CD14-positive monocyte (primary cell): ENCODE data around the gene CES3. TPM values are rescaled to one million over a fixed set of nuclear protein-coding genes. Genes with fewer than 3 reads are reported as not detected.

Source experiments
- DNase-seq, 3 donors: peaks; one replicate each; pipeline ENCODE4 v3.0.0-alpha.2; 2011 to 2022
- H2AFZ ChIP-seq: 2 replicates; pipeline ENCODE4 v1.6.0; 2012; ENCODE audit warnings: mild to moderate bottlenecking, low read depth, low read length, inconsistent platforms; ENCODE audit not compliant: insufficient read depth, poor library complexity, severe bottlenecking
- H3K27ac ChIP-seq, 2 donors: 1 replicate in 1 of 2; 2 replicates in 1 of 2; pipeline ENCODE4 v1.5.1; 2012 to 2013; ENCODE audit warnings: low read length in 2 of 2, control low read depth in 1 of 2, inconsistent platforms in 1 of 2, low read depth in 1 of 2, mild to moderate bottlenecking in 1 of 2
- H3K27me3 ChIP-seq, 2 donors: one replicate each; pipeline versions ENCODE4 v1.6.0 to v1.6.1; 2011 to 2013; ENCODE audit warnings: low read length in 2 of 2; ENCODE audit not compliant: control insufficient read depth in 2 of 2, insufficient read depth in 2 of 2
- H3K36me3 ChIP-seq, 2 donors: replicated peaks in 1 of 2; 1 replicate in 1 of 2; 2 replicates in 1 of 2; pipeline versions ENCODE4 v1.5.1 to v1.6.1; 2012 to 2013; ENCODE audit warnings: low read length in 2 of 2, control low read depth in 1 of 2, inconsistent platforms in 1 of 2, mild to moderate bottlenecking in 1 of 2; ENCODE audit not compliant: insufficient read depth in 2 of 2, control insufficient read depth in 1 of 2
- H3K4me1 ChIP-seq, 2 donors: 1 replicate in 1 of 2; 2 replicates in 1 of 2; pipeline versions ENCODE4 v1.5.1 to v1.6.1; 2012 to 2013; ENCODE audit warnings: low read length in 2 of 2, control low read depth in 1 of 2, inconsistent platforms in 1 of 2, mild to moderate bottlenecking in 1 of 2, moderate library complexity in 1 of 2; ENCODE audit not compliant: insufficient read depth in 2 of 2, control insufficient read depth in 1 of 2
- H3K4me2 ChIP-seq: replicated peaks from 2 replicates; pipeline ENCODE3; 2012; ENCODE audit warnings: low read length, moderate library complexity, mild to moderate bottlenecking; ENCODE audit not compliant: poor library complexity, severe bottlenecking; ENCODE audit errors: extremely low read depth
- H3K4me3 ChIP-seq, 3 experiments: fragments of 200-600 bp in 1 of 3; sonication (generic) in 1 of 3; replicated peaks in 1 of 3; 1 replicate in 2 of 3; 2 replicates in 1 of 3; pipeline ENCODE4 v1.5.1; 2011 to 2013; ENCODE audit warnings: low read length in 3 of 3, mild to moderate bottlenecking in 3 of 3, control low read depth in 2 of 3, low read depth in 2 of 3, inconsistent platforms in 1 of 3, moderate library complexity in 1 of 3
- H3K79me2 ChIP-seq: 2 replicates; pipeline ENCODE4 v1.6.0; 2012; ENCODE audit warnings: mild to moderate bottlenecking, control low read depth, inconsistent platforms, low read length, moderate library complexity; ENCODE audit not compliant: insufficient read depth
- H3K9ac ChIP-seq: 2 replicates; pipeline ENCODE4 v1.6.0; 2017; ENCODE audit warnings: low read length, mild to moderate bottlenecking; ENCODE audit not compliant: insufficient read depth, poor library complexity, severe bottlenecking
- H3K9me3 ChIP-seq, 2 donors: replicated peaks in 1 of 2; 1 replicate in 1 of 2; 2 replicates in 1 of 2; pipeline versions ENCODE4 v1.5.1 to v1.6.1; 2012 to 2013; ENCODE audit warnings: low read length in 2 of 2, control low read depth in 1 of 2; ENCODE audit not compliant: control insufficient read depth in 1 of 2, insufficient read depth in 1 of 2
- H4K20me1 ChIP-seq: 2 replicates; pipeline ENCODE4 v1.6.0; 2012; ENCODE audit warnings: mild to moderate bottlenecking, low read length, control low read depth, moderate library complexity; ENCODE audit not compliant: insufficient read depth
- H3K27ac Mint-ChIP-seq, 7 donors: one replicate each; pipeline ENCODE4 v1.8.0; 2020; ENCODE audit warnings: mild to moderate bottlenecking in 7 of 7, mixed read lengths in 7 of 7, moderate library complexity in 6 of 7, inconsistent platforms in 2 of 7
- H3K27me3 Mint-ChIP-seq, 3 donors: one replicate each; pipeline ENCODE4 v1.8.0; 2021 to 2022; ENCODE audit warnings: low read depth in 3 of 3, mild to moderate bottlenecking in 3 of 3, mixed read lengths in 3 of 3, moderate library complexity in 3 of 3, inconsistent platforms in 1 of 3
- H3K36me3 Mint-ChIP-seq, 2 donors: one replicate each; pipeline ENCODE4 v1.8.0; 2020; ENCODE audit warnings: mixed read lengths in 2 of 2, inconsistent platforms in 1 of 2, mild to moderate bottlenecking in 1 of 2
- H3K4me1 Mint-ChIP-seq: one replicate; pipeline ENCODE4 v1.8.0; 2020; ENCODE audit warnings: mild to moderate bottlenecking, mixed read lengths
- H3K4me3 Mint-ChIP-seq, 2 donors: one replicate each; pipeline ENCODE4 v1.8.0; 2020; ENCODE audit warnings: mild to moderate bottlenecking in 2 of 2, mixed read lengths in 2 of 2, moderate library complexity in 1 of 2
- H3K9me3 Mint-ChIP-seq, 7 donors: one replicate each; pipeline ENCODE4 v1.8.0; 2020 to 2022; ENCODE audit warnings: mixed read lengths in 7 of 7, mild to moderate bottlenecking in 6 of 7, moderate library complexity in 6 of 7, inconsistent platforms in 2 of 7
- CTCF ChIP-seq: fragments of 200-600 bp; IDR thresholded peaks from one replicate; pipeline ENCODE4 v1.8.0; 2022; ENCODE audit warnings: antibody characterized with exemption, mild to moderate bottlenecking
- WGBS: methylation state at CpG from one replicate; pipeline ENCODE4 v1.1.5; 2013; ENCODE audit warnings: missing lambda C conversion rate; ENCODE audit not compliant: insufficient coverage; 5-methylcytosine and 5-hydroxymethylcytosine counted together
- intact Hi-C, 2 donors: fragments of 100-400 bp; cut with micrococcal nuclease; formaldehyde crosslinking; loops; one replicate each; pipeline versions ENCODE4 v1.15.0 to v1.15.1; 2023
- polyA plus RNA-seq, 3 donors: library from polyadenylated mRNA; depleted of rRNA in 1 of 3; unstranded in 2 of 3; stranded (reverse) in 1 of 3; fragments of 300-500 nt in 2 of 3; fragments of >200 nt in 1 of 3; fragmentation: Illumina TruSeq in 2 of 3; gene quantifications; 1 replicate in 2 of 3; 2 replicates in 1 of 3; pipeline ENCODE4 v1.2.3, GENCODE V29; 2012 to 2021

The CES3 gene
- polyA plus RNA-seq, 3 donors, result 0.48 TPM; not detected in 2

- H3K9ac ChIP-seq, result no peak overlapping the region
- H3K27me3 Mint-ChIP-seq, result peaks cover 52 to 56% (median 55%) of the 10 kb centered on the region in 3 donors
- no peaks in the 10 kb centered on the region for H3K79me2 ChIP-seq
- peaks cover 23% of the 10 kb centered on the region for H3K4me1 Mint-ChIP-seq
- no peak overlapping the region for H2AFZ ChIP-seq
- no peaks in the 10 kb centered on the region for H3K36me3 ChIP-seq
- no peak overlapping the region for H3K4me2 ChIP-seq
- H3K27ac ChIP-seq, result no peak overlapping the region
- intact Hi-C loops, result no loop called here
- H3K9me3 Mint-ChIP-seq, result peaks cover 0 to 16% (median 9%) of the 10 kb centered on the region in 7 donors
- peaks cover 2 to 3% of the 10 kb centered on the region in 2 donors for H3K36me3 Mint-ChIP-seq
- H3K9me3 ChIP-seq, result peaks cover 0 to 10% of the 10 kb centered on the region in 2 donors
- H3K4me3 ChIP-seq, result no peak overlapping the region
- 100% methylated on average over 2 of the region's 4 CpGs for WGBS
- peaks cover 27 to 50% of the 10 kb centered on the region in 2 donors for H3K27me3 ChIP-seq
- no peaks in the 10 kb centered on the region for H4K20me1 ChIP-seq
- TF ChIP-seq CTCF, result no peak
- H3K4me3 Mint-ChIP-seq, result peak overlapping the region in 1 of 2 donors; percentile 56
- H3K4me1 ChIP-seq, result peaks cover 17 to 18% of the 10 kb centered on the region in 2 donors
- DNase-seq, result no peak
- no peak overlapping the region for H3K27ac Mint-ChIP-seq
These were observed 9.9 kb upstream of the CES3 start for GRCh38 chr16:66950971-66951790.

GRCh38 chr16:66952430-66953110 is 8.5 kb upstream of the CES3 start:
- peak overlapping the region in 1 of 2 donors; percentile 22 for H3K4me3 Mint-ChIP-seq
- H3K4me1 Mint-ChIP-seq, result peaks cover 16% of the 10 kb centered on the region
- WGBS, result 96% methylated on average over 3 of the region's 7 CpGs
- Histone ChIP-seq H3K36me3 (no peaks in the 10 kb centered on the region), H3K79me2 (no peaks in the 10 kb centered on the region), H3K27me3 (peaks cover 27 to 48% of the 10 kb centered on the region in 2 donors), H3K4me2 (no peak overlapping the region), H3K27ac (no peak overlapping the region), H3K4me3 (no peak overlapping the region), H3K4me1 (peaks cover 16 to 19% of the 10 kb centered on the region in 2 donors), H2AFZ (no peak overlapping the region), H4K20me1 (no peaks in the 10 kb centered on the region), H3K9ac (no peak overlapping the region), H3K9me3 (peaks cover 0 to 10% of the 10 kb centered on the region in 2 donors)
- DNase-seq, result no peak
- peaks cover 2 to 3% of the 10 kb centered on the region in 2 donors for H3K36me3 Mint-ChIP-seq
- intact Hi-C loops, result no loop called here
- peaks cover 47 to 50% (median 49%) of the 10 kb centered on the region in 3 donors for H3K27me3 Mint-ChIP-seq
- no peak overlapping the region for H3K27ac Mint-ChIP-seq
- TF ChIP-seq CTCF, result no peak
- H3K9me3 Mint-ChIP-seq, result peaks cover 0 to 16% (median 9%) of the 10 kb centered on the region in 7 donors
